GM12891 (cell line): Measurements from ENCODE around the gene ZNF74.

Experiments used
- DNase-seq: peaks from one replicate; pipeline ENCODE4 v3.0.0; 2011; ENCODE audit warnings: low spot score; ENCODE audit not compliant: insufficient read length
- FAIRE-seq: peaks from 2 replicates; lab custom pipeline; 2011; peaks lifted over from hg19 to GRCh38; lab: Jason Lieb, UNC
- PAX5 ChIP-seq: IDR thresholded peaks from 2 replicates; pipeline ENCODE4 v1.6.1; 2011; ENCODE audit warnings: low read length, moderate library complexity, mild to moderate bottlenecking; ENCODE audit not compliant: insufficient read depth, severe bottlenecking
- POLR2A ChIP-seq: IDR thresholded peaks from 2 replicates; pipeline ENCODE4 v1.6.1; 2011; ENCODE audit warnings: low read depth, low read length, control low read depth
- POLR2AphosphoS5 ChIP-seq: IDR thresholded peaks from 2 replicates; pipeline ENCODE4 v1.6.1; 2011; ENCODE audit warnings: low read depth, low read length, control low read depth
- POU2F2 ChIP-seq: IDR thresholded peaks from 2 replicates; pipeline ENCODE4 v1.6.1; 2011; ENCODE audit warnings: low read depth, mild to moderate bottlenecking, control low read depth, low read length, moderate library complexity
- SPI1 ChIP-seq: IDR thresholded peaks from 2 replicates; pipeline ENCODE4 v1.6.1; 2011; ENCODE audit warnings: low read depth, low read length, control low read depth
- TAF1 ChIP-seq: IDR thresholded peaks from 2 replicates; pipeline ENCODE4 v1.6.1; 2011; ENCODE audit warnings: low read depth, low read length, control low read depth

Gene ZNF74

GRCh38 chr22:20396639-20397038 is 2.7 kb downstream of the ZNF74 start:
- TF ChIP-seq POLR2AphosphoS5 (no peak), PAX5 (no peak), POLR2A (no peak), SPI1 (no peak), TAF1 (no peak), POU2F2 (no peak)
- FAIRE-seq (peak; percentile 78), DNase-seq (no peak)

DNA sequence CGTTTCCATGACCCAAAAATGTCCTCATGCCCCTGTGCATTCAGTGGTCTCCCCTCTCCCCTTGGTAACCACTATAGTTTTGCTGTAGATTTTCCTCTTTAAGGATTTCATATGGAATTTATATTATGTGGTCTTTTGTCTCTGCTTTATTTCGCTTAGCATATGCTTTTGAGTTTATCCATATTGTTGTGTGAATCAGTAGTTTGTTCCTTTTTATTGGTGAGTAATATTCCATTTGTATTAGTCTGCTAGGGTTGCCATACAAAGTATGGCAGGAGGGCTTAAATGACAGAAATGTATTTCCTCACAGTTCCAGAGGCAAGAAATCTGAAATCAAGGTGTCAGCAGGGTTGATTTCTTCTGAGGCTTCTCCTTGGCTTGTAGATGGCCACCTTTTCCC is 3.5 kb downstream of the ZNF74 start:
- FAIRE-seq = no peak
- no peak for DNase-seq
- TF ChIP-seq TAF1 (no peak), POLR2A (no peak), SPI1 (no peak), POU2F2 (no peak), POLR2AphosphoS5 (no peak), PAX5 (no peak)

GRCh38 chr22:20398420-20398819 is 4.5 kb downstream of the ZNF74 start:
- TF ChIP-seq SPI1 (no peak), POLR2A (no peak), POU2F2 (no peak), POLR2AphosphoS5 (no peak)
- DNase-seq (no peak), FAIRE-seq (no peak)

DNA sequence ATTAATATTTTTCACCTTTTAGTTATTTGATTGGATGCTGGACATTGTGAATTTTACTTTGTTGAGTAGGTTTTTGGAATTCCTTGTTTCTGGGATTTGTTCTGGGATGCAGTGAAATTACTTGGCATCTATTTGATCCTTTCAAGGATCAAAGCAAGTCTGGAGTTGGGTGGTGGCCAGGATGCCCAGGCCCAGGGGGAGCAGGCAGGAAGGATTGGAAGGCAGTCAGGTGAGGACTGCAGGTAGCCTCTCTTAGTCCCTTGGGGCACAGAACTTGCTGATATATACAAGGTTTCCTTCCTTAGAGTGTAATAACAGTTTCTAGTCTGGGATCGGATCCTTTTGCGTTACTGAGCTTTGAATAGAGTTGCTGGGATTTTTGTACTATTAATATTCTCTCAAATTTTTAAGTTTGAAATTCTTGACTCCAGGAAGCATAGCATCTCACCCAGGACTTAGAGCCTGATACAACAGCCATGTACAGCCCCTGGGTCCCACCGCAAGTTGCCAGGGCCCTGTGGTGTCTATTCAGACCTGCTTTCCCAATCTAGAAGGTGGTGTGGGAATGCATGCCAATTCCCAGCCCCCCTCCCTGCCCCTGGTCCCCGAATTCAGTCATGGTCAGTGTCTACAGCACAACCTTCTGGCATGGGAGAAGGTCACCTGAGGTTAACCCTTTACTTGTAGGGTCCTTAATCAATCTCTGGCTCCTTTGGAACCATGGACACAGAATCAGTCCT is 6.1 kb downstream of the ZNF74 start:
- DNase-seq = no peak
- no peak for FAIRE-seq
- TF ChIP-seq POU2F2 (no peak), SPI1 (no peak), POLR2A (no peak), PAX5 (no peak), TAF1 (no peak), POLR2AphosphoS5 (no peak)

- FAIRE-seq = no peak
- TF ChIP-seq SPI1 (no peak), POLR2AphosphoS5 (no peak), TAF1 (no peak), POLR2A (no peak), PAX5 (no peak), POU2F2 (no peak)
- DNase-seq = no peak
Measured at GRCh38 chr22:20400606-20401375, 6.8 kb downstream of the ZNF74 start.

- TF ChIP-seq TAF1 (no peak), POLR2AphosphoS5 (no peak), SPI1 (no peak), POU2F2 (no peak)
- FAIRE-seq = peak; percentile 43
- DNase-seq = no peak
Measured at GRCh38 chr22:20401376-20402014, 7.5 kb downstream of the ZNF74 start.

- FAIRE-seq = no peak
- DNase-seq = no peak
- TF ChIP-seq POLR2AphosphoS5 (no peak), POLR2A (no peak), POU2F2 (no peak), TAF1 (no peak), PAX5 (no peak)
Measured at GRCh38 chr22:20402960-20403778, 9.2 kb downstream of the ZNF74 start.

DNA sequence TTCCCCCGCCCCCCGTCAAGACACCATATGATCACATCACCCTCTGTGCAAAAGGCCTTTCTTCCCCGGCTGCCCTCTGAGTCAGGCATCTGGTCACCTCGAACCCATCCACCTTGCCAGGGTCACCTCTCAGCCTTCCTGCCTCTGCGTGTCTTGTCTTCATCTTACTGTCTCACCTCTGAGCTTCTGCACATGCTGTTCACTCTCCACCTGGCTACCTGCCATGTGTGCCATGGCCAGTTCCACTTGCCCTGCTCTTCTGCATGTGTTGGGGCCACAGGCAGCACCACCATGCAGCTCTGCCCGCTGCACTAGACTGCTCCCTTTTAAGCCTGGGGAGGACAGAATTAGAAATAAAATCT is 9.8 kb downstream of the ZNF74 start:
- FAIRE-seq (no peak), DNase-seq (no peak)
- TF ChIP-seq POLR2A = no peak
- no peak for TF ChIP-seq SPI1
- TF ChIP-seq TAF1 = no peak
- TF ChIP-seq POLR2AphosphoS5 = no peak
- TF ChIP-seq POU2F2 = no peak
- TF ChIP-seq PAX5 = no peak

DNA sequence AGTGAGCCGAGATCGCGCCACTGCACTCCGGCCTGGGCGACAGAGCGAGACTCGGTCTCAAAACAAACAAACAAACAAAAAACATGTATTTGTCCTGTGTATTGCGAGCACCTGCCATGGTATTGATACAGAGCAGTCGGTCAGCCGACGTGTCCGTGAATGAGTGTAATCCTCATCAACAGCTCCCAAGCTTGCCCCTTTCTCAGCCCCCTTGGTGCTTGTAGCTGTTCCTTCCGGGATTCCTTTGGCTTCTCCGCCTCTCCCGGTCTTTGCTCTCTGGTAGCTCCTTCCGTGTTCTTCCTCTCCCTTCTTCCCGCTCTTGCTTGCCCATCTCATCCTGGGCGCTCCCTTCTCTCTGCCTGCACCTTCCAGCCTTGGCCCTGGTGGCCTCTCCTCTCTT is 10.9 kb downstream of the ZNF74 start:
- DNase-seq = no peak
- TF ChIP-seq POLR2AphosphoS5 (no peak), TAF1 (no peak), POU2F2 (no peak), SPI1 (no peak), PAX5 (no peak)
- no peak for FAIRE-seq
